AG04450 (cell line): ENCODE measurements around the gene PTPRG. TPM values are rescaled to one million over a fixed set of nuclear protein-coding genes. Genes with fewer than 3 reads are reported as not detected.

Experiments used
- CTCF ChIA-PET: fragments of 300-600, 350-600 bp; formaldehyde crosslinking; extraction: SDS; loops from one replicate; lab custom pipeline; 2022; ENCODE audit warnings: antibody characterized with exemption, inconsistent platforms; lab: Charles Lee
- POLR2A ChIA-PET: fragments of 350-600 bp; formaldehyde crosslinking; extraction: SDS; loops from one replicate; lab custom pipeline; 2021; ENCODE audit warnings: antibody characterized with exemption, inconsistent platforms; lab: Yijun Ruan, JAX
- DNase-seq: peaks from one replicate; pipeline ENCODE4 v3.0.0-alpha.2; 2011; ENCODE audit warnings: low read depth, low spot score
- H3K27ac ChIP-seq: one replicate; pipeline ENCODE4 v1.5.1; 2012; ENCODE audit warnings: low read depth, low read length, control low read depth
- H3K27me3 ChIP-seq: one replicate; pipeline ENCODE4 v1.6.0; 2012; ENCODE audit warnings: low read length; ENCODE audit not compliant: control insufficient read depth, insufficient read depth
- H3K4me3 ChIP-seq: 2 replicates; pipeline ENCODE4 v1.5.1; 2011; ENCODE audit warnings: mild to moderate bottlenecking, low read depth, low read length, control low read depth
- H3K9me3 ChIP-seq: 2 replicates; pipeline ENCODE4 v1.5.1; 2012; ENCODE audit warnings: low read length; ENCODE audit not compliant: control insufficient read depth, insufficient read depth
- polyA plus RNA-seq: library from polyadenylated mRNA; depleted of rRNA; stranded (reverse); fragments of >200 nt; gene quantifications from 2 replicates; pipeline ENCODE4 v1.2.3, GENCODE V29; 2011
- TF ChIP-seq, protein P1 (sequence below): IDR thresholded peaks from 2 replicates; pipeline ENCODE4 v1.5.1; 2011; ENCODE audit warnings: low read depth, low read length, control low read depth, inconsistent platforms

The PTPRG gene
- polyA plus RNA-seq, 1 experiment = 26.5 TPM

- POLR2A ChIA-PET = no interaction called here
- H3K9me3 ChIP-seq = no peaks in the 10 kb centered on the region
- CTCF ChIA-PET = no interaction called here
These were observed 465.9 kb downstream of the PTPRG start for GRCh38 chr3:62027241-62027640.

GRCh38 chr3:62027796-62028195 is 466.4 kb downstream of the PTPRG start:
- ChIA-PET POLR2A (interaction anchor here (0.7 kb wide), 1 partner anchor 116 kb away, joined by 3 read pairs; no protein-coding TSS in a partner anchor), CTCF (no interaction called here)
- Histone ChIP-seq H3K4me3 (no peak overlapping the region), H3K27me3 (no peaks in the 10 kb centered on the region), H3K9me3 (no peaks in the 10 kb centered on the region), H3K27ac (no peak overlapping the region)
- DNase-seq = no peak
- TF ChIP-seq, protein P1, sequence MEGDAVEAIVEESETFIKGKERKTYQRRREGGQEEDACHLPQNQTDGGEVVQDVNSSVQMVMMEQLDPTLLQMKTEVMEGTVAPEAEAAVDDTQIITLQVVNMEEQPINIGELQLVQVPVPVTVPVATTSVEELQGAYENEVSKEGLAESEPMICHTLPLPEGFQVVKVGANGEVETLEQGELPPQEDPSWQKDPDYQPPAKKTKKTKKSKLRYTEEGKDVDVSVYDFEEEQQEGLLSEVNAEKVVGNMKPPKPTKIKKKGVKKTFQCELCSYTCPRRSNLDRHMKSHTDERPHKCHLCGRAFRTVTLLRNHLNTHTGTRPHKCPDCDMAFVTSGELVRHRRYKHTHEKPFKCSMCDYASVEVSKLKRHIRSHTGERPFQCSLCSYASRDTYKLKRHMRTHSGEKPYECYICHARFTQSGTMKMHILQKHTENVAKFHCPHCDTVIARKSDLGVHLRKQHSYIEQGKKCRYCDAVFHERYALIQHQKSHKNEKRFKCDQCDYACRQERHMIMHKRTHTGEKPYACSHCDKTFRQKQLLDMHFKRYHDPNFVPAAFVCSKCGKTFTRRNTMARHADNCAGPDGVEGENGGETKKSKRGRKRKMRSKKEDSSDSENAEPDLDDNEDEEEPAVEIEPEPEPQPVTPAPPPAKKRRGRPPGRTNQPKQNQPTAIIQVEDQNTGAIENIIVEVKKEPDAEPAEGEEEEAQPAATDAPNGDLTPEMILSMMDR = no peak

More at GRCh38 chr3:62027241-62027640, 465.9 kb downstream of the PTPRG start:
- no peak for DNase-seq
- TF ChIP-seq, protein P1 = no peak
- no peaks in the 10 kb centered on the region for H3K27me3 ChIP-seq
- H3K4me3 ChIP-seq = no peak overlapping the region
- no peak overlapping the region for H3K27ac ChIP-seq

- Histone ChIP-seq H3K9me3 (no peaks in the 10 kb centered on the region), H3K27ac (no peak overlapping the region), H3K4me3 (no peak overlapping the region), H3K27me3 (no peaks in the 10 kb centered on the region)
- POLR2A ChIA-PET = interaction anchor here (0.7 kb wide), 1 partner anchor 116 kb away, joined by 3 read pairs; no protein-coding TSS in a partner anchor
- TF ChIP-seq, protein P1 = no peak
- CTCF ChIA-PET = interaction anchor here (0.6 kb wide), 1 partner anchor 172 kb away, joined by 3 read pairs; no protein-coding TSS in a partner anchor
- DNase-seq = no peak
These were observed 466.9 kb downstream of the PTPRG start for GRCh38 chr3:62028236-62028635.

- H3K9me3 ChIP-seq = no peaks in the 10 kb centered on the region
- ChIA-PET POLR2A (no interaction called here), CTCF (no interaction called here)
- H3K4me3 ChIP-seq = no peak overlapping the region
- H3K27me3 ChIP-seq = no peaks in the 10 kb centered on the region
- TF ChIP-seq, protein P1 = no peak
- DNase-seq = no peak
- no peak overlapping the region for H3K27ac ChIP-seq
These were observed 471.4 kb downstream of the PTPRG start for GRCh38 chr3:62032738-62033137.

- Histone ChIP-seq H3K9me3 (no peaks in the 10 kb centered on the region), H3K27me3 (no peaks in the 10 kb centered on the region), H3K27ac (no peak overlapping the region), H3K4me3 (no peak overlapping the region)
- ChIA-PET CTCF (interaction anchor here (1.1 kb wide), 1 partner anchor 74 kb away, joined by 3 read pairs; no protein-coding TSS in a partner anchor), POLR2A (no interaction called here)
- TF ChIP-seq, protein P1 = no peak
- no peak for DNase-seq
These were observed 474.2 kb downstream of the PTPRG start for GRCh38 chr3:62035402-62036057.
